ENCODE measurements around the gene LCORL. TPM values are rescaled to one million over a fixed set of nuclear protein-coding genes. Genes with fewer than 3 reads are reported as not detected.

The LCORL gene
- total and polyA plus RNA-seq, 2 experiments from 2014 or later: 21.0 to 28.7 TPM

- no peak for TF ChIP-seq EZH2 (IDR thresholded peaks at IDR 0.05; ENCODE audit: low read depth, unreplicated experiment)
- no peak for TF ChIP-seq JUNB (IDR thresholded peaks at IDR 0.05; ENCODE audit: unreplicated experiment)
- no peak for TF ChIP-seq ETS1 (IDR thresholded peaks at IDR 0.05)
- TF ChIP-seq NANOG (IDR thresholded peaks at IDR 0.05; ENCODE audit: borderline replicate concordance): no peak
- TF ChIP-seq ZNF331 (CRISPR knock-in tag; IDR thresholded peaks at IDR 0.05; ENCODE audit: low read depth): no peak
- no peak for TF ChIP-seq EZH2phosphoT487 (IDR thresholded peaks at IDR 0.05; ENCODE audit: unreplicated experiment)
- TF ChIP-seq STAT1 (IDR thresholded peaks at IDR 0.05; ENCODE audit: unreplicated experiment): no peak
- no peak for TF ChIP-seq ZNF462 (CRISPR knock-in tag; IDR thresholded peaks at IDR 0.05)
- TF ChIP-seq REST (IDR thresholded peaks at IDR 0.05; ENCODE audit: unreplicated experiment): no peak
- TF ChIP-seq POLR2AphosphoS5 (IDR thresholded peaks at IDR 0.05; ENCODE audit: low read depth): no peak
- TF ChIP-seq CREB1 (CRISPR knock-in tag; IDR thresholded peaks at IDR 0.05; ENCODE audit: low read depth): no peak
- TF ChIP-seq CTCF (conservative IDR thresholded peaks at IDR 0.05; ENCODE audit: low read depth in 2 of 2): no peak
- Histone ChIP-seq H3F3A (replicated peaks; ENCODE audit: low read depth) (no peaks in the 10 kb centered on the region), H2AFZ (no peak overlapping the region), H3K4me2 (no peak overlapping the region), H3K4me1 (ENCODE audit: insufficient read depth) (no peaks in the 10 kb centered on the region), H3K27me3 (ENCODE audit: insufficient read depth) (no peaks in the 10 kb centered on the region), H3K79me2 (replicated peaks; ENCODE audit: insufficient read depth) (no peaks in the 10 kb centered on the region), H3K27ac (ENCODE audit: low read depth) (no peak overlapping the region), H4K20me1 (replicated peaks; ENCODE audit: insufficient read depth) (no peaks in the 10 kb centered on the region), H3K36me3 (ENCODE audit: insufficient read depth) (no peaks in the 10 kb centered on the region), H3K4me3 (no peak overlapping the region), H3K9me2 (ENCODE audit: insufficient read depth) (peaks cover 7% of the 10 kb centered on the region; the same call in 1 of the 2 replicates)
- Mint-ChIP-seq H3K27me3 (ENCODE audit: insufficient read depth, low read depth, poor library complexity) (no peaks in the 10 kb centered on the region), H3K4me1 (no peaks in the 10 kb centered on the region), H3K9me3 (no peaks in the 10 kb centered on the region), H3K36me3 (ENCODE audit: low read depth) (no peaks in the 10 kb centered on the region), H3K4me3 (no peak overlapping the region), H3K27ac (no peak overlapping the region)
- no peak for ATAC-seq
- no peak for DNase-seq (ENCODE audit: low spot score)
Observed at GRCh38 chr4:18050448-18050847, 28.9 kb upstream of the LCORL start.
